Activated CD8-positive, alpha-beta memory T cell treated with anti-CD3 and anti-CD28 coated beads, Interleukin-2, amount 50 U/mL, for 24 hours (primary cell): ENCODE results near the gene PRXL2A.
"Not testable (repeated sequence)": the region's sequence is repeated elsewhere in the genome, so short reads cannot be mapped to it uniquely, and the experiment has no call there.

Experiments
- DNase-seq: peaks from one replicate; pipeline ENCODE4 v3.0.0-alpha.2; 2020; ENCODE audit errors: extremely low read depth

PRXL2A gene

GRCh38 chr10:80411267-80411668 lies 2.9 kb downstream of the PRXL2A start:
- no peak for DNase-seq

GRCh38 chr10:80411681-80412220 lies 3.4 kb downstream of the PRXL2A start:
- no peak for DNase-seq

GRCh38 chr10:80412486-80412885 lies 4.1 kb downstream of the PRXL2A start:
- no peak for DNase-seq

GRCh38 chr10:80413271-80413996 lies 5.1 kb downstream of the PRXL2A start:
- DNase-seq = no peak

GRCh38 chr10:80414142-80414895 lies 6.0 kb downstream of the PRXL2A start:
- DNase-seq = no peak

- no peak for DNase-seq
Measured at GRCh38 chr10:80415734-80416478, 7.6 kb downstream of the PRXL2A start.

GRCh38 chr10:80416479-80417098 lies 8.2 kb downstream of the PRXL2A start:
- no peak for DNase-seq

- DNase-seq = not testable (repeated sequence)
Measured at GRCh38 chr10:80417256-80417655, 8.9 kb downstream of the PRXL2A start.

GRCh38 chr10:80421050-80421706 lies 12.8 kb downstream of the PRXL2A start:
- no peak for DNase-seq

GRCh38 chr10:80421707-80422536 lies 13.6 kb downstream of the PRXL2A start:
- DNase-seq = no peak

GRCh38 chr10:80425901-80426300 lies 17.6 kb downstream of the PRXL2A start:
- no peak for DNase-seq

- no peak for DNase-seq
Measured at GRCh38 chr10:80427541-80427940, 19.2 kb downstream of the PRXL2A start.

- no peak for DNase-seq
Measured at GRCh38 chr10:80429521-80429973, 21.2 kb downstream of the PRXL2A start.

- no peak for DNase-seq
Measured at GRCh38 chr10:80433134-80433533, 24.8 kb downstream of the PRXL2A start.

- no peak for DNase-seq
Measured at GRCh38 chr10:80436446-80437098, 28.2 kb downstream of the PRXL2A start.

GRCh38 chr10:80437227-80437626 lies 28.9 kb downstream of the PRXL2A start:
- no peak for DNase-seq

GRCh38 chr10:80441831-80442230 lies 33.5 kb downstream of the PRXL2A start:
- DNase-seq = no peak

- DNase-seq = no peak
Measured at GRCh38 chr10:80442879-80443278, 34.5 kb downstream of the PRXL2A start.

- DNase-seq = no peak
Measured at GRCh38 chr10:80443531-80443974, 35.2 kb downstream of the PRXL2A start.

GRCh38 chr10:80444124-80444523 lies 35.8 kb downstream of the PRXL2A start:
- no peak for DNase-seq
